ENCODE results near the gene FSCN2.
A peak's percentile ranks its signal among the peaks of the same experiment; 100 is the strongest.

FSCN2 gene

GRCh38 chr17:81532490-81533287 is 4.5 kb downstream of the FSCN2 start:
- Histone ChIP-seq H4K20me1 (ENCODE audit: insufficient read depth, low read length, poor library complexity, severe bottlenecking) (no peaks in the 10 kb centered on the region), H3K79me2 (ENCODE audit: insufficient read depth, low read length) (no peaks in the 10 kb centered on the region), H3K4me1 (ENCODE audit: insufficient read depth, low read length, poor library complexity, severe bottlenecking) (peaks cover 15% of the 10 kb centered on the region), H3K27me3 (ENCODE audit: insufficient read depth, low read length, poor library complexity, severe bottlenecking) (no peaks in the 10 kb centered on the region), H3K36me3 (ENCODE audit: insufficient read depth, low read length) (no peaks in the 10 kb centered on the region), H3K4me3 (ENCODE audit: low read length, poor library complexity, severe bottlenecking) (no peak overlapping the region), H3K9me2 (replicated peaks; ENCODE audit: low read depth, low read length) (no peaks in the 10 kb centered on the region), H3K4me2 (ENCODE audit: low read depth, low read length, poor library complexity, severe bottlenecking) (no peak overlapping the region), H2AFZ (ENCODE audit: low read length) (no peak overlapping the region), H3K9me3 (ENCODE audit: insufficient read depth, low read depth, low read length) (no peaks in the 10 kb centered on the region), H3F3A (ENCODE audit: low read depth) (peaks cover 4% of the 10 kb centered on the region; the same call in 1 of the 2 replicates), H3K9ac (ENCODE audit: low read depth, low read length, poor library complexity, severe bottlenecking) (peak overlapping the region; percentile 35)
- TF ChIP-seq EZH2phosphoT487 (IDR thresholded peaks at IDR 0.05; ENCODE audit: borderline replicate concordance) (no peak), CTCF (conservative IDR thresholded peaks at IDR 0.05; ENCODE audit: low read length) (no peak)

GRCh38 chr17:81533339-81534141 is 5.4 kb downstream of the FSCN2 start:
- Histone ChIP-seq H3F3A (ENCODE audit: low read depth) (peaks cover 4% of the 10 kb centered on the region; the same call in 1 of the 2 replicates), H3K4me3 (ENCODE audit: low read length, poor library complexity, severe bottlenecking) (peak overlapping the region; percentile 1), H3K9ac (ENCODE audit: low read depth, low read length, poor library complexity, severe bottlenecking) (peak overlapping the region; percentile 35), H3K4me2 (ENCODE audit: low read depth, low read length, poor library complexity, severe bottlenecking) (peak overlapping the region; percentile 67), H3K79me2 (ENCODE audit: insufficient read depth, low read length) (no peaks in the 10 kb centered on the region), H2AFZ (ENCODE audit: low read length) (no peak overlapping the region), H3K36me3 (ENCODE audit: insufficient read depth, low read length) (no peaks in the 10 kb centered on the region), H3K4me1 (ENCODE audit: insufficient read depth, low read length, poor library complexity, severe bottlenecking) (peaks cover 15% of the 10 kb centered on the region), H4K20me1 (ENCODE audit: insufficient read depth, low read length, poor library complexity, severe bottlenecking) (no peaks in the 10 kb centered on the region), H3K27me3 (ENCODE audit: insufficient read depth, low read length, poor library complexity, severe bottlenecking) (no peaks in the 10 kb centered on the region), H3K9me3 (ENCODE audit: insufficient read depth, low read depth, low read length) (no peaks in the 10 kb centered on the region), H3K9me2 (replicated peaks; ENCODE audit: low read depth, low read length) (no peaks in the 10 kb centered on the region)
- TF ChIP-seq EZH2phosphoT487 (IDR thresholded peaks at IDR 0.05; ENCODE audit: borderline replicate concordance) (no peak), CTCF (conservative IDR thresholded peaks at IDR 0.05; ENCODE audit: low read length) (no peak)

GRCh38 chr17:81534157-81535006 is 6.2 kb downstream of the FSCN2 start:
- Histone ChIP-seq H3K4me2 (ENCODE audit: low read depth, low read length, poor library complexity, severe bottlenecking) (peak overlapping the region; percentile 67), H3K36me3 (ENCODE audit: insufficient read depth, low read length) (no peaks in the 10 kb centered on the region), H4K20me1 (ENCODE audit: insufficient read depth, low read length, poor library complexity, severe bottlenecking) (no peaks in the 10 kb centered on the region)

More at GRCh38 chr17:81534157-81535006, 6.2 kb downstream of the FSCN2 start:
- no peaks in the 10 kb centered on the region for H3K9me3 ChIP-seq (ENCODE audit: insufficient read depth, low read depth, low read length)
- no peak for TF ChIP-seq EZH2phosphoT487 (IDR thresholded peaks at IDR 0.05; ENCODE audit: borderline replicate concordance)
- TF ChIP-seq CTCF (conservative IDR thresholded peaks at IDR 0.05; ENCODE audit: low read length) = no peak
- H3K9ac ChIP-seq (ENCODE audit: low read depth, low read length, poor library complexity, severe bottlenecking) = peak overlapping the region; percentile 35
- no peaks in the 10 kb centered on the region for H3K9me2 ChIP-seq (replicated peaks; ENCODE audit: low read depth, low read length)
- H2AFZ ChIP-seq (ENCODE audit: low read length) = no peak overlapping the region
- peaks cover 4% of the 10 kb centered on the region; the same call in 1 of the 2 replicates for H3F3A ChIP-seq (ENCODE audit: low read depth)
- peaks cover 15% of the 10 kb centered on the region for H3K4me1 ChIP-seq (ENCODE audit: insufficient read depth, low read length, poor library complexity, severe bottlenecking)
- no peaks in the 10 kb centered on the region for H3K27me3 ChIP-seq (ENCODE audit: insufficient read depth, low read length, poor library complexity, severe bottlenecking)
- H3K79me2 ChIP-seq (ENCODE audit: insufficient read depth, low read length) = no peaks in the 10 kb centered on the region
- H3K4me3 ChIP-seq (ENCODE audit: low read length, poor library complexity, severe bottlenecking) = peak overlapping the region; percentile 1

Measured in Loucy (cell line).